Measurements from ENCODE around the gene RAB11FIP3.
"Not testable (repeated sequence)": the region's sequence is repeated elsewhere in the genome, so short reads cannot be mapped to it uniquely, and the experiment has no call there.

RAB11FIP3 gene

GRCh38 chr16:463071-463470 lies 37.6 kb downstream of the RAB11FIP3 start:
- in situ Hi-C loops (cut with HindIII; ENCODE audit: low sequenced_read_pairs): no loop called here
- DNase-seq (ENCODE audit: low read depth, low spot score): no peak
- TF ChIP-seq, protein P1, sequence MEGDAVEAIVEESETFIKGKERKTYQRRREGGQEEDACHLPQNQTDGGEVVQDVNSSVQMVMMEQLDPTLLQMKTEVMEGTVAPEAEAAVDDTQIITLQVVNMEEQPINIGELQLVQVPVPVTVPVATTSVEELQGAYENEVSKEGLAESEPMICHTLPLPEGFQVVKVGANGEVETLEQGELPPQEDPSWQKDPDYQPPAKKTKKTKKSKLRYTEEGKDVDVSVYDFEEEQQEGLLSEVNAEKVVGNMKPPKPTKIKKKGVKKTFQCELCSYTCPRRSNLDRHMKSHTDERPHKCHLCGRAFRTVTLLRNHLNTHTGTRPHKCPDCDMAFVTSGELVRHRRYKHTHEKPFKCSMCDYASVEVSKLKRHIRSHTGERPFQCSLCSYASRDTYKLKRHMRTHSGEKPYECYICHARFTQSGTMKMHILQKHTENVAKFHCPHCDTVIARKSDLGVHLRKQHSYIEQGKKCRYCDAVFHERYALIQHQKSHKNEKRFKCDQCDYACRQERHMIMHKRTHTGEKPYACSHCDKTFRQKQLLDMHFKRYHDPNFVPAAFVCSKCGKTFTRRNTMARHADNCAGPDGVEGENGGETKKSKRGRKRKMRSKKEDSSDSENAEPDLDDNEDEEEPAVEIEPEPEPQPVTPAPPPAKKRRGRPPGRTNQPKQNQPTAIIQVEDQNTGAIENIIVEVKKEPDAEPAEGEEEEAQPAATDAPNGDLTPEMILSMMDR (IDR thresholded peaks at IDR 0.05; ENCODE audit: low read depth, low read length): no peak
- H3K4me3 ChIP-seq (ENCODE audit: low read depth, low read length): no peak overlapping the region

DNA sequence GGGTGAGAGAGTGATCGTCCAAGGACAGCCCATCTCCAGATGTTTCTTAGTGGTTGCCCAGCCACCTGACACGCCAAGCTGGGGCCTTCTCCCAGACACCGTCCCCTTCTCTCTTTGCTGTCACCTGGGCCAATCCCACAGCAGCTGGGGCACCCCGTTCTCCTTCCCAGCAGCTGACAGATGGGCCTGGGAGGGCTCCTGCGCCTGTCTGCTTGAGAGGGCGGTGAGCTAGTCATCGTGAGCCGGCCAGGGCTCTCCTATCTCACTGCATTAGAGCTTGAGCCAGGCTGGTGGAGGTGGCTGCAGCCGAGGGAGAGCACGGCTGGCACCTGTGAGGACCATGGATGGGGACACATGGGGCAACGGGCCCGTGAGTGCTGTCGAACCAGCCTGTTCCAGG lies 41.2 kb downstream of the RAB11FIP3 start:
- in situ Hi-C loops (cut with HindIII; ENCODE audit: low sequenced_read_pairs): no loop called here
- no peak overlapping the region for H3K4me3 ChIP-seq (ENCODE audit: low read depth, low read length)
- DNase-seq (ENCODE audit: low read depth, low spot score): no peak
- TF ChIP-seq, protein P1 (IDR thresholded peaks at IDR 0.05; ENCODE audit: low read depth, low read length): no peak

- H3K4me3 ChIP-seq (ENCODE audit: low read depth, low read length); in situ Hi-C loops (cut with HindIII; ENCODE audit: low sequenced_read_pairs); DNase-seq (ENCODE audit: low read depth, low spot score): not testable (repeated sequence)
Measured at GRCh38 chr16:467249-467871, 41.9 kb downstream of the RAB11FIP3 start.

DNA sequence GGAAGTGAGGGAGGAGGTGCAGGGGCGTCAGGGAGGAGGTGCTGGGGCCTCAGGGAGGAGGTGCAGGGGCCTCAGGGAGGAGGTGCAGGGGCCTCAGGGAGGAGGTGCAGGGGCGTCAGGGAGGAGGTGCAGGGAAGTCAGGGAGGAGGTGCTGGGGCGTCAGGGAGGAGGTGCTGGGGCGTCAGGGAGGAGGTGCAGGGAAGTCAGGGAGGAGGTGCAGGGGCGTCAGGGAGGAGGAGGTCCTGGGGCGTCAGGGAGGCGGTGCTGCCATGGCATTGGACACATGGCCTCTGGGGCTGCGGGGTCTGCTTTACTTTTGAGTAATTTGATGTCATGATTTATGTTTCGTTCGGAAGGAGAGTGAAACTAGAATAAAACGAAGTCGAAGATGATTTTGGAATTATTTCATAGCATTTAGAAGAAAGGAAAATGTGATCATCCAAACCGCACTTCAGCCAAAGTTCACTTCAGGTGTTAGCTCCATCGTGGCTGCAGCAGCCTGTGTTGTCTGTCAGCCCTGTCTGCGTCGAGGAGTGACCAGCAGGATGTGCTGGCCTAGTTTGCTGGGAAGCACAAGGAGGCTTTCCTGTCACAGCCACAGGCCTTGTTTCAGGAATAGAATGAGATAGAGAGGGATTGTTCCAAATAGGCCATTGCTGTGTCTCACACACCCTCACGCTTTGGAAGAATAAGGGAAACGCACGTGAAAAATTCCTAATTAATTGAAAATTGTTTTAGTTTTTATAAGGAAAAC lies 42.8 kb downstream of the RAB11FIP3 start:
- H3K4me3 ChIP-seq (ENCODE audit: low read depth, low read length): no peak overlapping the region
- in situ Hi-C loops (cut with HindIII; ENCODE audit: low sequenced_read_pairs): no loop called here
- TF ChIP-seq, protein P1 (IDR thresholded peaks at IDR 0.05; ENCODE audit: low read depth, low read length): no peak
- DNase-seq (ENCODE audit: low read depth, low spot score): no peak

- H3K4me3 ChIP-seq (ENCODE audit: low read depth, low read length); in situ Hi-C loops (cut with HindIII; ENCODE audit: low sequenced_read_pairs); DNase-seq (ENCODE audit: low read depth, low spot score): not testable (repeated sequence)
Measured at GRCh38 chr16:469459-469858, 44.0 kb downstream of the RAB11FIP3 start.

DNA sequence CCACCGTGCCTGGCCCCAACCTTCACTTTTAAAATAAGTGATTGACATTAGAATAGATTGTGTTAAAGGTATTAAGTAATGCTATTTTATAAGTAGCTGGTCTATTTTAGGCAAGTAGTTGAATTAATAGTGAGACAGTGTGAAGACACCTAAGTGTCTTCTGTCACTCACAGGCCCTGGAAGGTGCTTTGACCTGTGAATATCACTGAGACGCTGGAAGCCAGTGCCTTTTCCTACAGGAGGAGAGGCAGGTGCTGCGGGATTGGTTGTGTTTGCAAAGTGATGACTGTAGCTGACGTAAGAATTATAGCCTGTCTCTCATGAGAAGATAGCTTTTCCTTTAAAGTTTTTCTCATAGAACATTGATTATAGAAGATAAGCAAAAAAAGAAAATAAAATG lies 45.0 kb downstream of the RAB11FIP3 start:
- H3K4me3 ChIP-seq (ENCODE audit: low read depth, low read length): no peak overlapping the region
- TF ChIP-seq, protein P1 (IDR thresholded peaks at IDR 0.05; ENCODE audit: low read depth, low read length): no peak
- in situ Hi-C loops (cut with HindIII; ENCODE audit: low sequenced_read_pairs): no loop called here
- DNase-seq (ENCODE audit: low read depth, low spot score): no peak

DNA sequence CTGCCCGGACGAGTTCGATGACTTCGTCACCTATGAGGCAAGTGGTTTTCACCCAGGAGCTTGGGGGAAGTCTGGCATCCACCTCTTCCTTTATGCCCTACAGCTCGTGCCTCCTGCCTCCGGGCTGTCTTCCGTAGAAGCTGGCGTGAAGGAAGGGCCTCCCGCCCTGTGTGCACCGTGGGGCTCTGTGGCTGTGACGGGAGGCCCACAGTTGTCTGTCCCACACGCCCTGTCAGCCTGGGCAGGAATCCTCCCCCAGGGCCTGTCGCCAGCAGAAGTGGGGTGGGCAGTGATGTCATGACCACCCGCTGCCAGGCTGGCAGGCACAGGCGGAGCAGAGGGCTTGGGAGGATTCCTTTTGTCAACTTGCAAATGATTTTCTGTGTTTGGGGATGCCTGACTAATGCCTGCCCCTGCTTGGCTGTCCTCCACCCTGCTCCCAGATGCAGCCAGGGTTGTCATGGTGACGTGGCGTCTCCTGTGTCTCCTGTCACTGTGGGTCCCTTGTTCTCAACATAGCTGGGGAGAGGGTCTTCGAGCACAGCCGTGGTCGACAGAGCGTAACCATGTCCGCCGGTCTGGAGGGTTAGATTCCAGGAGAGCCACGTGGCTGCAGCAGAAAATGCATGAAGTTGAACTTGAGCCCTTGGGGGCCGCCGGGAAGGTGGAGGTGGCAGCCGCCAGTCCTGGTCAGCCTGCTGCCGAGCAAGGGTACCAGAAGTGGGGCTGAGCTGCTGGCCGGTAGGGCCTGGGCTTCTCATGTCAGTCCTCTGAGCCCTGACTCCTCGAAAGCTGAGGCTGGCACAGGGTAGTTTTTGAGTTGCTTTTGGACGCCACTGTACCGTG lies 46.1 kb downstream of the RAB11FIP3 start:
- TF ChIP-seq, protein P1 (IDR thresholded peaks at IDR 0.05; ENCODE audit: low read depth, low read length): no peak
- H3K4me3 ChIP-seq (ENCODE audit: low read depth, low read length): no peak overlapping the region
- peak; percentile 63 for DNase-seq (ENCODE audit: low read depth, low spot score)
- in situ Hi-C loops (cut with HindIII; ENCODE audit: low sequenced_read_pairs): no loop called here
